Myocyte (in vitro differentiated cells): Measurements from ENCODE around the gene MED4. TPM values are rescaled to one million over a fixed set of nuclear protein-coding genes. Genes with fewer than 3 reads are reported as not detected.
A peak's percentile ranks its signal among the peaks of the same experiment; 100 is the strongest.
"Not testable (repeated sequence)": the region's sequence is repeated elsewhere in the genome, so short reads cannot be mapped to it uniquely, and the experiment has no call there.

Experiments
- DNase-seq: peaks from one replicate; pipeline ENCODE4 v3.0.0-alpha.2; 2012; ENCODE audit warnings: low read depth
- total RNA-seq: library from RNA; depleted of rRNA; stranded (reverse); fragments of >200 nt; gene quantifications from 2 replicates; pipeline ENCODE4 v1.2.3, GENCODE V29; 2014

The MED4 gene
- total RNA-seq, 1 donor from 2014 or later, result 34.5 TPM

DNA sequence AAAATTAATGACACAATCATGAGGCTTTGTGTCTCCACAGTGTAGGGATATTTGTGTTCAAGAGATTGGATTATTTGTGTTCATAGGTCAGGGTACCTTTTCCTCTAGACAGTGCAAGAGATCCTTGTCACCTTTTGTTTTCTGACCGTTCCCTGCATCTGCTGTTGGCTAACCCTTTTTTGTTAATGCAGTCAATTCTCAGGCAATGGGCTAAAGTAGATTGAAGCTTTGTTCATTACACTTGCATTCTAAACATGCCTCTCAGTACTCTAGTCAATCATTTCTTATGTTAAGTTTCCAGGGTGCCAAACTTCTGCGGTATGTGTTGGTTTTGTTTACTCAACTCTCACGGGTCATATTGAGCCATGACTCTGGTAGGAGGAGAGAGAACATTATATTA lies 1.8 kb upstream of the MED4 start:
- no peak for DNase-seq

DNA sequence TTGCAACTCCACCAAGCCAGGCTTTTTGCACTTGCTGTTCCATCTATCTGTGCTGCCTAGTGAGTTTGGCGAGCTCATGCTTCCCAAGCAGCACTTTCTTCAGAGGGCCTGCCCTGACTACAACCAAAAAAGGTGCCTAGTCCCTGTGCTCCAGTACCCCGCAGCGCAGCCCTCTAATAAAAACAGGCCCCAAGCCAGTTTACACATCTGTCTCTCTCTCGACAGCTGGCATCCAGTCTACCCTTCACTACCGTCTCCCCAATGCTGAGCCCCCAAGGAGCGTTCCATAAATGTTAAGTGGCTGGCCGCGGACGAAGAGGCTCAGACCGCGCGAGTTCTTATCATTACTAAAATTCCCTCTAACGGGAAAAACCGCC lies 512 bp downstream of the MED4 start:
- peak; percentile 32 for DNase-seq

DNA sequence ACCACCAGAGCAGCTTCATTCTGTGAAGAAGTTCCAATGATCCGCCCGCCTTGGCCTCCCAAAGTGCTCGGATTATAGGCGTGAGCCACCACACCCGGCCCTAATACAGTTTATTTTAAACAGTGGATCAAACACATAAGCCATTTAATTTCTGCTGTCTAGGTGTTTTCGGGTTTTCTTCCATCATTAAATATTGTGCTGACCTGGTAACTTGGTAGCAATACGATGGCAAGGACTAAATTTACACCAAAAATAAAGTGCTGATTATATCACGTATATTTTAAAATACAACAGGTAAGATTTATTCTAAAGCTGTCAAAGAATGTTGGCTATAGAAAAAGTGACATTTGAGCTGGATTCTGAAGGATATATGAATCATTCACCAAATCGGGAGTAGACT lies 1.3 kb downstream of the MED4 start:
- DNase-seq, result no peak

DNA sequence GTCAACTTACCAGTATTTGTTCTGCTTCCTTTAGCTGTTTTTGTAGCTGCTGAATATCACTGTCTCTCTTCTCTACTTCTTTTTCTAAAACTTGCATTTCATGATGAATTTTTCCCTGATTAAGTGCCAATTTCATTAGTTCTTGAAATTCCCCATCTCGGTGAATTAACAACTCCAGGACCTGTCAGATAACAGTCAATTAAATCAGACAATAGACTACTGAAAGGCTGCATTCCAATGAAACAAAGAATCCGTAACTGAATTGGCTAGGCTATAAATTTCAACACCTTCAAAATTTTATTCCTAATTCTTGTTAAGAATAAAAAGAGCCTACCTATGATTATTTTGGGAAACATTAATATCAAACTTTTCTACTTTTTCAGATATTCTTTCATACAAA lies 8.6 kb downstream of the MED4 start:
- DNase-seq, result no peak

DNA sequence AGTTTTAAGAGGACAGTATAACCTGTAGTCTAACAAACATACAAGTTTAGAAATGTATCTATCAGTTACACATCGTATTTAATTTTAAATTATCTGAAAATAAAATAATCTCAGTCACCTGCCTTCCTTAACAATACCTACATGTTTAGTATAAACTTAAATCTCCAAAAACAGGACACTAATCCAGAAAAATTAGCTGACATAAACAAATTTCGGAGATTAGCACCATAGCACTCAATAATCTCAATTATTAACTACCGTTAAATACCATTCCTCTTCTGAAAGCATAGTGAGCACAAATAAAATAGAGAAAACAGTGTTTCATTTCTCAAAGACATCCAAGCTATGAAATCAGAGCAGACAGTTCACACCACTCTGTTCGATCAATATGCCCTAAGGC lies 13.2 kb downstream of the MED4 start:
- DNase-seq, result no peak

DNA sequence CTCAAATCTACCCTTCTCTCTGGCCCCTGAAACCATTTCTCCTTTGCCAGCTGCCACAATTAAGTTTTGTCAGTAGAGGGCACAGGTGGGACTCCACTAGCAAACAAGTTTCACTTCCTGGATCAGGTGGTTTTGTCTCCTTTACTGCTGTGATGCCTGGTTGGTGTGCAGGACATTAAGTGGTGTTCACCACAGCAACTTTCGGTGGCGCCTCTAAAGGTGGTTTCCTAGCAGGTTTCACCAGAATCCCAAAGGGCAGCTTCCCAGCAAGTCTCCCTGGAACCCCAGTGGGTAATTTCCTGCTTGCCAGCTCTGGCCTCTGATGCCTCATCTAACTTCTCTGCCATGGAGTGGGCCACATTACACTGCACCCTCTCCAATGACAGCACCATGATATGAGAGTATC lies 16.6 kb downstream of the MED4 start:
- DNase-seq, result no peak

DNA sequence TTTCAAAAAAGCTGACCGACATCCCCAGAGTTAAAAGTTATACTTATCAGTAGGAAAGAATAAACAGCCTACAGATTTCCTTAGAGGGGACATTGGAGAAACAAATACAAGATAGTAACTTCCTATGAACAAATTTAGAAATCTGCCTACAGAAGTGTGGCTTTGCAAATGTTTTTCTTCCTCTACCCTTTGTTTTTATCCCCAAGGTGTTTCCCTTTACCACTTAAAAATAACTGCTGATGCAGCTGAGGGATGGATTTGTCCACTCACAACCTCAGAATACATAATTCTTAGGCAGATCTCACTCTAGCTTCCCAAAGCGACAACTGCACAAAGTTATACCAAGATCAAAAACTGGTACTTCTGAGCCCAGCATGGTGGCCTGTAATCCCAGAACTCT lies 20.9 kb downstream of the MED4 start:
- no peak for DNase-seq

DNA sequence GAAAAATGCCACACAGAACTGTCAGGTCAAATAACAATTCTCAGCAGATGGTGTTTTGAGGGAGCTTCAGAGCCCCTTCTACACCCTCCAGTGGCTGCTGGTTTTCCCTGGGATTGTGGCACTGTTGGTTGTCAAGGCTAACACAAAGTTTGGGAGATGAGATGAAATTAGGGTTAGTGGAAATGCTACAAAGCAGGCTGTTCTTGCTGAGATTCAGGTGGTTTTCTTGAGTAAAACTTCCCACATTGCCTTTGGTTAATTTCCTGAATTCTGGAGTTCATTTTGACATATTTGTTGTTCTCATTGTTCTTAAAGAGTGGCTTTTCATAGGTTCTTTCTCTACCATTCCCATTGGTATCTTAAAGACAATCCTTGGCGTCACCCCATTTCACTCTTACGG lies 22.1 kb downstream of the MED4 start:
- DNase-seq, result no peak

DNA sequence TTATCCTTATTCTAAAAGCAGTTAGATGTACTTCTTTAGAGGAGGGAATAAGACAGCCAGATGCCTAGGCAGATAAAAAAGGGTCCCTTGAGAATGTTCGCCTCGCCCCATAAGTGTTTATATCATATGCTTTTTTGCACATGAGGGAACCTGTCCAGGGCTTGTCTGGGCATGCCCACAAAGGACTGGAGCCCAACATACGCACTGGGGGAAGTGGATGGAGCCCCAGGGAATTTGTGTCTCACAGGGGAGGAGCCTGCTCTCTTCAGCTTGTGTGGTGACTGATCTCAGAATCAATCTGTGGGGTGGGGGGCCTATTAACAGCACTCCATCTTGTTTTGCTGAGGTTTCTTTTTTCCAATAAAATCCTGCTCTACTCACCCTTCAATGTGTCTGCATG lies 22.6 kb downstream of the MED4 start:
- DNase-seq, result no peak

DNA sequence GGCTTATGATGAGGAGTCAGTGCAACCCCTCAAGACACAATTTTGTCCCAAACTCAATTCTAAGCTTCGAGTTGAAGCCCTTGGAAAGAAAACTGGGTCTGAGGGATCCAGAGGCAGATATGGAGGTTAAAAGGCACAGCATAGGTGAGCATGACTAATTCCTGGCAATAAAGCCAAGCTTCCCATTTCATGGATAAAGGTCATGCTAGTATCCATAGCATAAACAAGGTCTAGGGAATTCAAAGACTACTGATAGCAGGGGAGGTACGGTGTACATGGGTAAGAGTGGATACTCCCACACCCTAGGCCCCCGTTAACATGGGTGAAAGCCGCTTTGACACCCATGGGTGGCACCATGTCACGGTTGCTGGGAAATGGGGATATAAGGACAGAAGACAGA lies 24.0 kb downstream of the MED4 start:
- no peak for DNase-seq

DNA sequence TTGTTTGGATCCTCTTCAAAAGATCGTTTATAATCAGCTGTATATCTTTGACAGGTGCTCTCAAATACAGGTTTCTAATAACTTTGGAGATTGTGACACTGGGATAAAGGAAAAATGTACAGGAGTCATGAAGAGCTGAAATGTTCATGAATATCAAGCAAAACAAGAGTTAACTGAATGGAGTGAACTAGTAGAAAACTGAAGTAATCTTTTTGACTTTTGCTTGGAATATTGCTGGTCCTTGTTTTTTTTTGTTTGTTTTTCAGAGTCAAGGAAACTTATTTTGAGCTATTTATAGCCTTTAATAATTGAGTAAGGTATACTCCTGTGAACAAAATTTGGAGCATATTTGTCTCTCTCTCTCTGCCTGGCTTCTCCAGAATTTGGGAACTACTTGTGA lies 25.3 kb downstream of the MED4 start:
- peak; percentile 6 for DNase-seq

DNA sequence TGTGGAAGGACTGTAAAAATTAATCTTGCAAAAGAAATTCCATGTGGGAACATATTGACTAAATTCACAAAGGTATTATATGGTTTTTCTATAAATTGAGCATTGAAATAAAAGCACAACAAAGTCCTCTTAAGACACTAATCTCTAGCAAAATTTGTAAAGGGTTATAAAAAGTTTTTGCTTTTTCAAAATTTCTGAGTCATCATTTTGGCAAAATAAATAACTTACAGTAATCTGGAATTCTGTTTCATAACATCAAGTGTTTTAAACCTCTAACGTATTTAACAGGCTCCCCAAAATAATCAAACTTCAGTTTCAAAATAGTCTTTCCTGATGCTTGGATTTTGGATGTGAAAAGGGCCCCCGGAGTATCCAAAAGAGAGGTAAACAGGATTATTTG lies 26.0 kb downstream of the MED4 start:
- no peak for DNase-seq

DNA sequence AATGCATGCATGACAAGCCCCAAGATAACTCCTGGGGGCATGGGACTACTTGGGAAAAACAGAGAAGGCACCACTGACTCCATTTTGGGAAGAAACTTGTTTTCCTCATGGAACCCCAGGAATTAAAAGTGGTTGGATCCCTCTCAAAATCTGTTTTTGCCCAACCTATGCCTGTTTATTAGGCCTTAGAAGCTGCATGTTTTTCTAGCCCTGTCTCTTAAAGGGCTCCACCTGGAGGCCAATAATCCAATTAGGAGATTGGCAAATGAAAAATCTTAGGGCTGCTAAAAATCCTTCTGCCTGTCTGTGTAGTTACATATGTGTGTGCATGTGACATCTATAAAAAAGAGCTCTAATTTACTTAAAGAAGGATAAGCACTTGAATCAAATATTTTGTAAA lies 26.9 kb downstream of the MED4 start:
- DNase-seq, result no peak

DNA sequence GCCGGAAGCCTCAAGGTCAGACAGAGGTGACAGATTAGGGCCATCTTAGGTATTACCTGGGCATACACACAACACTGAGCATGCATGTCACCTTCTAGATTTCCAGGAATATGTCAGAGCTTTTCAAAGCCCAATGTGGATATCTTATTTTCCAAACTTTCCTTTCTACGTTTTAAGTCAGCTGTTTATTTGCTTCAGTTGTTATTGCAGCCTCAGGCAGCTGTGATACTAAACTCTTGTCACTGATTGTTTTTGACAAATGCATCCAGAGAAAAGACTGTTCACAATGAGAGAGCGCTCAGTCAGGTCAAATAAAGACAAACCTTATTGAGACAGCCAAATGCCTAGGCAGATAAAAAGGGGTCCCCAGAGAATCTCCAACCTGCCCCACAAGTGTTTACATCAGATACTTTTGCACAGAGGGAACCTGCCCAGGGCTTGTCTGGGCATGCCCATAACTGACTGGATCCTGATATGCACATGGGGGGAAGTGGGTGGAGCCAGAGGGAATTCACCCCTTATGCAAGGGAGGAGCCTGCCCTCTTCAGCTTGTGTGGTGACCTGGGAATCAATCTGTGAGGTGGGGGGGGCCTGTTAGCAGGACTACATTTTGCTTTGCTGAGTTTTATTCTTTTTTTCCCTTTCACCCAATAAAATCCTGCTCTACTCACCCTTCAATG lies 28.5 kb downstream of the MED4 start:
- DNase-seq, result peak; percentile 3

DNA sequence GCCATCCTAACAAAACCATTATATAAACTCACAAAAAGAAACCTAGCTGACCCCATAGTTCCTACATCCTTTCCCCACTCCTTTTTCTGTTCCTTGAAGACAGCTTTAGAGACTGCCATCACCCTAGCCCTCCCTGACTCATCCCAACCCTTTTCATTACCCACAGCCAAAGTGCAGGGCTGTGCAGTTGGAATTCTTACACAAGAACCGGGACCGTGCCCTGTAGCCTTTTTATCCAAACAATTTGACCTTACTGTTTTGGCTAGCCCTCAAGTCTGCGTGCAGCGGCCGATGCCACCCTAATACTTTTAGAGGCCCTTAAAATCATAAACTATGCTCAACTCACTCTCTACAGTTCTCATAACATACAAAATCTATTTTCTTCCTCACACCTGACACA lies 35.0 kb downstream of the MED4 start:
- not testable (repeated sequence) for DNase-seq

DNA sequence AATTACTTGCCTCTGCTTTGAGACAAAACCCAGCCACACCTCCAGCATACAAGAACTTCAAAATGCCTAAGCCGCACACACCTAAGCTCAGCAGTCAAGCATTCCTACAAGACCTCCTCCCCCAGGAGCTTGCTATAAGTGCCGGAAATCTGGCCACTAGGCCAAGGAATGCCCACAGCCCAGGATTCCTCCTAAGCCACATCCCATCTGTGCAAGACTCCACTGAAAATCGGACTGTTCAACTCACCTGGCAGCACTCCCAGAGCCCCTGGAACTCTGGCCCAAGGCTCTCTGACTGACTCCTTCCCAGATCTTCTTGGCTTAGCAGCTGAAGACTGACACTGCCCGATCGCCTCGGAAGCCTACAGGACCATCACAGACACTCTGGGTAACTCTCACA lies 36.4 kb downstream of the MED4 start:
- DNase-seq, result peak; percentile 15

DNA sequence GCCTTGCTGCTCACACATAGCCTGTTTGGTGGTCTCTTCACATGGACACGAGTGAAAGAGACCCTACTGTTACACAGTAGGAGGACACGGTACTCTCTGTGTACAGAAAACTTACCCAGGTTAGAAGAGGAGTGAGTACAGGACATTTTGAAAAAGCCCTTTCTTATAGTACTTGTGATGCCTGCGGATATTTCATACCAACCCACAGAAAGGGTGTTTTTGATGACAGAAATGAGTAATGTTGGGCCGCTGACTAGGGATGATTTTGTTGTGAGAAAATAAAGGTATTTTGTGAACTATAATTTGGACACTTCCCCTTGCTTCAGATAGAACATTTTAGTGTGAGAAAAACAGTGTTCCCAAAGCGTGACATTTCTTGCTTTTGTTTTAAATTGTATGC lies 39.2 kb downstream of the MED4 start:
- no peak for DNase-seq

DNA sequence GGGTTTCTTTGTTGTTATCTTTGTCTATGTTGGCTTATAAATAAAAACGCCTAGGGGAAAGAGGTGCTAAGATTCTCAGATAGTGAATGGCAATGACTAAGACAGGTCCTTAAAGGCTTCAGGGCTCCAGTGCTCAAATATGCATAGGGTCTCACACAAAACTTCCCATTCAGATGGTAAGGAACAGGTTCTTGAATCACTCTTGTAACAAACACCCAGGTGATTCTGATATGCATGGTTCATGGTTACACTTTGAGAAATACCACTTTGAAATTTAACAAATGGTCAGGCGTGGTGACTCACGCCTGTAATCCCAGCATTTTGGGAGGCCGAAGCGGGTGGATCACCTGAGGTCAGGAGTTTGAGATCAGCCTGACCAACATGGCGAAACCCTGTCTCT lies 40.3 kb downstream of the MED4 start:
- DNase-seq, result no peak

DNA sequence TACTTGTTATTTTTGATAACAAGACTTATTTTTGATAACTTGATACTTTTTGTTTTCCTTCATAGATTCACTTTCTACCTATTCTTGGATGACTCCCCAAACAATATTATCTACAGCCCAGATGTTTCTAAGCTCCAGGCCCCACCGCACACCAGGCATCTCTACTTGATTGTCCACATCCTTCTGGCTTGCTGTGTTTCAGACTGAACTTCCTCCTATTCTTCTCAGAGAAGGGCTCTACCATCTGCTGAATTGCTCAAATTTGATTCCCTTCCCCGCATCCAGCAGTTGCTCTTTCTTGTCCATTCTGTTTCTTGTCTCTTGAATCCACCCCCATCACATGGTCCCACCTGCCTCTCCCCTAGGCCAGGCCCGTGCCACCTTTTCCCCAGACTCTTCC lies 44.4 kb downstream of the MED4 start:
- DNase-seq, result no peak

DNA sequence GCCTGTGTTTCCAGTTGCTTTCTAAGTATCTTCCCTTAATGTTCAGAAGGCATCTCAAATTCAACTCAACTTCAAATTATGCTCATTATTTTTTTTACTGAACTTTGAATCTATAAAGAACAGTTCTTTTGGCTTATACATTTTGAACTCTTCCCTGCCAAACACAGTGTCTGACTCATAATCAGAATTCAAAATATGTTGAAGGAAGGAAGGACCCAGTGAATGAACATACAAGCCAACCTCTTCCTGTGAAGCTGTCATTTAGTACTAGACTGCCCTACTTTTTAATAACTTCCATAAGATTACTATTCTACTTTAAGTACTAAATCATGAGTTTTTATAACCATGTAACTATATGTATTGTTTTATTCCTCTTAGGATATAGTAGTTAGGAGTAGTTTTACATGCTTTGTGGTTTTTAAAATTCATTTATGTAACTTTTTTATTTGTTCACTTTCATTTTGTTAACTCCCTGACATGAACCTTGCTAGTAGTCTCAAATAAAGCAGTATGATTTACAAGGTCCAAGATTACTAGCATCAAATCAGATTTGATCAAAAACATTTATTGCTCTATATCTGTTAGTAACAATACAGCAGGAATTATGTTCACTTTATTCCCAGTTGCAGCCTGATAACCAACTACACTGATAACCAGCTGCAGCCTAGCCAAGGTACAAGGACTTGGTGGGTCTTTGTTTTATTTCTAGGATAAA lies 51.0 kb downstream of the MED4 start:
- peak; percentile 23 for DNase-seq

DNA sequence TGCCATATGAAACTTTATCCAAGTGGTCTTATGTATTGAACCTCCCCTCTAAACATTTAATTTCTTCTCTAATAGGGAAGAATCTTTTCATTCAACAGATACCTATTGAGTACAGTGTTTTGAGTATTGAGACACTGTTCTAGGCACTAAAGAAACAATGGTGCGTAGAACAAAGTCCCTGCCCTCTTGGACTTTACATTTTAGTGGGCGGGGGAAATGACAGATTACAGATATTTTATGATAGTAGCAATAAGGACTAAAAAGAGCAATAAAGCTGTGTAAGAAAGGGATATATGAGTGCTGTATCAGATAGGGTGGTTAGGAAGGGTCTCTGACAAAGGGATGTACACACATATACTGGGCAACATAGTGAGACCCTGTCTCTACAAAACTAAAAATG lies 52.0 kb downstream of the MED4 start:
- DNase-seq, result no peak

DNA sequence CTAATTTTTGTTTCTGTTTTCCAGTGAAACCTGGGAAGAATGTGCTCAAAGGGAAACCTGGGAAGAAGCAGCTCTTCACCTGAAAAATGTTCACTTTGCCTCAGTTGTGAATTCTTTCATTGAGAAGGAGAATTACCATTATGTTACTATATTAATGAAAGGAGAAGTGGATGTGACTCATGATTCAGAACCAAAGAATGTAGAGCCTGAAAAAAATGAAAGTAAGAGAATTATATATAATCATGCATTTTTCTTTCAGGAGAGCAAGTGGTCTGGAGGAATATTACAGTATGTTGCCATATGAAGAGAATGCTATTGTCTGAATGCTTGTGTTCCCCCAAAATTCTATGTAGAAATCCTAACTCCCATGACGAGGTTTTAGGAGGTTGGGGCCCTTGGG lies 54.0 kb downstream of the MED4 start:
- no peak for DNase-seq

DNA sequence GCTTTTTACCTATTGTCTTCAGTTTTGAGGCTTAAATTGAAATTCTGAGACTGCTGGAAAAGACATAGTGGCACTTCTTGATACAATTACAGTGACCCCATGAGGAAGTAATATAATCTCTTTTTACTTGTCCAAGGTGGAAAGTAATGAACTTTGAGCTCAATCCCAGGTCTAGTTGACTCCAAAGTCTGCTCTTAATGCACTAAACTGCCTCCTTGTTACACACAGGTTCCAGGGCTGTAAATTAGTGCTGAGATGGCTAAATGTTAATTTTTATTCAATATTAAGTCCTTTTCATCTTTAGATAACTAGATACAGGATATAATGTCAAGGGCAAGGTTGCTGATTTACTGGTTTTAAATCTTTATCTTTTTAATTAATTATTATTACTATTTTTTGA lies 54.9 kb downstream of the MED4 start:
- DNase-seq, result no peak
